Lower lobe of right lung (tissue), 2 donors: ENCODE data around the gene CCDC92. TPM values are rescaled to one million over a fixed set of nuclear protein-coding genes. Genes with fewer than 3 reads are reported as not detected.
"Not testable (repeated sequence)": the region's sequence is repeated elsewhere in the genome, so short reads cannot be mapped to it uniquely, and the experiment has no call there.

Source experiments
- ATAC-seq, 2 donors: fragments of 200-7000 bp; cut with Tn5 transposase; one replicate each; pipeline ENCODE4 v1.9.1; 2020 to 2022; ENCODE audit warnings: mild to moderate bottlenecking in 2 of 2, moderate library complexity in 2 of 2
- DNase-seq: peaks from one replicate; pipeline ENCODE4 v3.0.0-alpha.2; 2020
- H3K27ac ChIP-seq: fragments of 200-600 bp; one replicate; pipeline ENCODE4 v1.8.0; 2022
- H3K27me3 ChIP-seq: fragments of 200-600 bp; one replicate; pipeline ENCODE4 v1.8.0; 2022; ENCODE audit warnings: low read depth
- H3K36me3 ChIP-seq: fragments of 200-600 bp; one replicate; pipeline ENCODE4 v1.8.0; 2022; ENCODE audit warnings: mild to moderate bottlenecking
- H3K4me1 ChIP-seq: fragments of 200-600 bp; one replicate; pipeline ENCODE4 v1.8.0; 2022
- H3K4me3 ChIP-seq: fragments of 200-600 bp; one replicate; pipeline ENCODE4 v1.8.0; 2022; ENCODE audit warnings: mild to moderate bottlenecking
- H3K9me3 ChIP-seq: fragments of 200-600 bp; one replicate; pipeline ENCODE4 v1.8.0; 2022
- CTCF ChIP-seq: fragments of 200-600 bp; IDR thresholded peaks from one replicate; pipeline ENCODE4 v1.8.0; 2022; ENCODE audit warnings: antibody characterized with exemption, mild to moderate bottlenecking
- intact Hi-C: fragments of 100-400 bp; cut with DNase I; formaldehyde crosslinking; loops from one replicate; pipeline ENCODE4 v1.11.0; 2022
- total RNA-seq: library from RNA; stranded (reverse); fragmentation: NEBNext Ultra II Directional; extraction: Animal tissue kit (Norgen Biotek cat#: 25700); gene quantifications from one replicate; pipeline ENCODE4 v1.2.1, GENCODE V29; 2021
- donor health status: DM: no; HTN: yes; CAD: no; lungs with severe emphysema.

The CCDC92 gene
- total RNA-seq, 1 donor from 2014 or later, result 47.6 TPM

GRCh38 chr12:123948401-123948795, 24.2 kb downstream of the CCDC92 start:
- Histone ChIP-seq H3K36me3 (peaks cover 14% of the 10 kb centered on the region), H3K27me3 (no peaks in the 10 kb centered on the region), H3K27ac (no peak overlapping the region), H3K4me1 (peaks cover 30% of the 10 kb centered on the region), H3K9me3 (no peaks in the 10 kb centered on the region), H3K4me3 (no peak overlapping the region)
- ATAC-seq, result no peak
- TF ChIP-seq CTCF, result no peak
- intact Hi-C loops, result no loop called here
- no peak for DNase-seq

- H3K27ac ChIP-seq, H3K9me3 ChIP-seq, ATAC-seq, intact Hi-C loops, H3K27me3 ChIP-seq, DNase-seq, H3K4me3 ChIP-seq: not testable (repeated sequence)
- H3K4me1 ChIP-seq, result peaks cover 30% of the 10 kb centered on the region
- H3K36me3 ChIP-seq, result peaks cover 21% of the 10 kb centered on the region
These were observed 25.1 kb downstream of the CCDC92 start for GRCh38 chr12:123947531-123947930.

GRCh38 chr12:123946516-123947505, 25.8 kb downstream of the CCDC92 start:
- DNase-seq, result peak; percentile 67
- H3K9me3 ChIP-seq, H3K27me3 ChIP-seq, intact Hi-C loops, H3K4me3 ChIP-seq: not testable (repeated sequence)
- Histone ChIP-seq H3K27ac (peak overlapping the region; percentile 66), H3K36me3 (peaks cover 28% of the 10 kb centered on the region), H3K4me1 (peaks cover 24% of the 10 kb centered on the region)
- peak; percentile 75 to 86 for ATAC-seq

- Histone ChIP-seq H3K4me1 (peaks cover 18% of the 10 kb centered on the region), H3K27me3 (no peaks in the 10 kb centered on the region), H3K4me3 (no peak overlapping the region), H3K27ac (peak overlapping the region; percentile 66), H3K36me3 (peaks cover 29% of the 10 kb centered on the region), H3K9me3 (no peaks in the 10 kb centered on the region)
- ATAC-seq (peak; percentile 59 to 61), DNase-seq (no peak)
- no peak for TF ChIP-seq CTCF
- intact Hi-C loops, result no loop called here
These were observed 26.5 kb downstream of the CCDC92 start for GRCh38 chr12:123946152-123946515.

GRCh38 chr12:123945287-123946151, 27.1 kb downstream of the CCDC92 start:
- no peak for ATAC-seq
- H3K27me3 ChIP-seq, result no peaks in the 10 kb centered on the region
- peaks cover 16% of the 10 kb centered on the region for H3K4me1 ChIP-seq
- peak overlapping the region; percentile 66 for H3K27ac ChIP-seq
- peaks cover 29% of the 10 kb centered on the region for H3K36me3 ChIP-seq
- intact Hi-C loops, result no loop called here
- TF ChIP-seq CTCF, result no peak
- no peak for DNase-seq
- no peaks in the 10 kb centered on the region for H3K9me3 ChIP-seq
- H3K4me3 ChIP-seq, result no peak overlapping the region

GRCh38 chr12:123944696-123945095, 27.9 kb downstream of the CCDC92 start:
- no peak for TF ChIP-seq CTCF
- Histone ChIP-seq H3K27me3 (no peaks in the 10 kb centered on the region), H3K4me3 (no peak overlapping the region), H3K27ac (no peak overlapping the region), H3K4me1 (peaks cover 16% of the 10 kb centered on the region), H3K9me3 (no peaks in the 10 kb centered on the region), H3K36me3 (peaks cover 37% of the 10 kb centered on the region)
- ATAC-seq (no peak), DNase-seq (no peak)
- intact Hi-C loops, result no loop called here
